ENCODE data around the gene HASPIN. TPM values are rescaled to one million over a fixed set of nuclear protein-coding genes. Genes with fewer than 3 reads are reported as not detected.
A peak's percentile ranks its signal among the peaks of the same experiment; 100 is the strongest.

HASPIN gene
- total and polyA plus RNA-seq, 9 of the 15 experiments (the other 6 are each of a cell fraction or from before 2014, with no cell fraction given) = 0.81 to 13.5 (median 9.9) TPM

DNA sequence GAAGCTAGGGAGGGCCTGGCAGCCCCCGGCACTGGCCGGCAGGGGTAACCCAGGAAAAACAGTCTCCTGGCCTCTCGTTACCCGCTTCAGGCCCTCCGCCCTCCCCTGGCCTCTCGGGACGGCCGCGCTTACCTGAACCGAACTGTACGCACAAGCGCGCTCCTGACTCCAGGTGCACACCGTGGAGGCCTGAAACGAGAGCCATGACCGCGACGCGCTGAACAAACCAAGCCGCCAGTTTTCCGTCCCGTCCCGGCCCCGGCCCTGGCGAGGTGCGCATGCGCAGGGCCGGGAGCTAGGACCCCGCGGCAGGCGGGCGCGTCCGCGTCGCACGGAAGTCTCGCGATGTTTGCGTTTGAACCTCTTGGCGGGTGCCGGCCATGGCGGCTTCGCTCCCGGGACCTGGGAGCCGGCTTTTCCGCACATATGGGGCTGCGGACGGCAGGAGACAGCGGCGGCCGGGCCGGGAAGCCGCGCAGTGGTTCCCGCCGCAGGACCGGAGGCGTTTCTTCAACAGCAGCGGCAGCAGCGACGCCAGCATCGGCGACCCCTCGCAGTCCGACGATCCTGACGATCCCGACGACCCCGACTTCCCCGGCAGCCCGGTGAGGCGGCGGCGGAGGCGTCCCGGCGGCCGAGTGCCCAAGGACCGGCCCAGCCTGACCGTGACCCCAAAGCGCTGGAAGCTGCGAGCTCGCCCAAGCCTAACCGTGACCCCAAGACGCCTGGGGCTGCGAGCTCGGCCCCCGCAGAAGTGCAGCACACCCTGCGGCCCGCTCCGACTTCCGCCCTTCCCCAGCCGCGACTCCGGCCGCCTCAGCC lies at the start of gene HASPIN (continued):
- TF ChIP-seq, protein P1, sequence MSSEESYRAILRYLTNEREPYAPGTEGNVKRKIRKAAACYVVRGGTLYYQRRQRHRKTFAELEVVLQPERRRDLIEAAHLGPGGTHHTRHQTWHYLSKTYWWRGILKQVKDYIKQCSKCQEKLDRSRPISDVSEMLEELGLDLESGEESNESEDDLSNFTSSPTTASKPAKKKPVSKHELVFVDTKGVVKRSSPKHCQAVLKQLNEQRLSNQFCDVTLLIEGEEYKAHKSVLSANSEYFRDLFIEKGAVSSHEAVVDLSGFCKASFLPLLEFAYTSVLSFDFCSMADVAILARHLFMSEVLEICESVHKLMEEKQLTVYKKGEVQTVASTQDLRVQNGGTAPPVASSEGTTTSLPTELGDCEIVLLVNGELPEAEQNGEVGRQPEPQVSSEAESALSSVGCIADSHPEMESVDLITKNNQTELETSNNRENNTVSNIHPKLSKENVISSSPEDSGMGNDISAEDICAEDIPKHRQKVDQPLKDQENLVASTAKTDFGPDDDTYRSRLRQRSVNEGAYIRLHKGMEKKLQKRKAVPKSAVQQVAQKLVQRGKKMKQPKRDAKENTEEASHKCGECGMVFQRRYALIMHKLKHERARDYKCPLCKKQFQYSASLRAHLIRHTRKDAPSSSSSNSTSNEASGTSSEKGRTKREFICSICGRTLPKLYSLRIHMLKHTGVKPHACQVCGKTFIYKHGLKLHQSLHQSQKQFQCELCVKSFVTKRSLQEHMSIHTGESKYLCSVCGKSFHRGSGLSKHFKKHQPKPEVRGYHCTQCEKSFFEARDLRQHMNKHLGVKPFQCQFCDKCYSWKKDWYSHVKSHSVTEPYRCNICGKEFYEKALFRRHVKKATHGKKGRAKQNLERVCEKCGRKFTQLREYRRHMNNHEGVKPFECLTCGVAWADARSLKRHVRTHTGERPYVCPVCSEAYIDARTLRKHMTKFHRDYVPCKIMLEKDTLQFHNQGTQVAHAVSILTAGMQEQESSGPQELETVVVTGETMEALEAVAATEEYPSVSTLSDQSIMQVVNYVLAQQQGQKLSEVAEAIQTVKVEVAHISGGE (CRISPR knock-in tag; IDR thresholded peaks at IDR 0.05) = peak in 1 of 3 experiments; percentile 51; a peak in 1 of 6 replicates
- peak; percentile 27; the same call in 1 of the 2 replicates for TF ChIP-seq KAT7 (CRISPR knock-in tag; IDR thresholded peaks at IDR 0.05; ENCODE audit: borderline replicate concordance)
- no peak for TF ChIP-seq ETS2 (tag; IDR thresholded peaks at IDR 0.05; ENCODE audit: borderline replicate concordance, poor library complexity, severe bottlenecking)
- TF ChIP-seq CXXC5 (CRISPR knock-in tag; IDR thresholded peaks at IDR 0.05) = peak; percentile 95
- peak; percentile 84; the same call in 1 of the 2 replicates for TF ChIP-seq ZHX1 (conservative IDR thresholded peaks at IDR 0.05; ENCODE audit: low read length)
- peak; percentile 55 for TF ChIP-seq POLR2AphosphoS5 (IDR thresholded peaks at IDR 0.05; ENCODE audit: control insufficient read depth, insufficient read depth, low read depth, low read length)
- TF ChIP-seq C11orf30 (IDR thresholded peaks at IDR 0.05; ENCODE audit: low read depth) = peak; percentile 63
- TF ChIP-seq, protein P2, sequence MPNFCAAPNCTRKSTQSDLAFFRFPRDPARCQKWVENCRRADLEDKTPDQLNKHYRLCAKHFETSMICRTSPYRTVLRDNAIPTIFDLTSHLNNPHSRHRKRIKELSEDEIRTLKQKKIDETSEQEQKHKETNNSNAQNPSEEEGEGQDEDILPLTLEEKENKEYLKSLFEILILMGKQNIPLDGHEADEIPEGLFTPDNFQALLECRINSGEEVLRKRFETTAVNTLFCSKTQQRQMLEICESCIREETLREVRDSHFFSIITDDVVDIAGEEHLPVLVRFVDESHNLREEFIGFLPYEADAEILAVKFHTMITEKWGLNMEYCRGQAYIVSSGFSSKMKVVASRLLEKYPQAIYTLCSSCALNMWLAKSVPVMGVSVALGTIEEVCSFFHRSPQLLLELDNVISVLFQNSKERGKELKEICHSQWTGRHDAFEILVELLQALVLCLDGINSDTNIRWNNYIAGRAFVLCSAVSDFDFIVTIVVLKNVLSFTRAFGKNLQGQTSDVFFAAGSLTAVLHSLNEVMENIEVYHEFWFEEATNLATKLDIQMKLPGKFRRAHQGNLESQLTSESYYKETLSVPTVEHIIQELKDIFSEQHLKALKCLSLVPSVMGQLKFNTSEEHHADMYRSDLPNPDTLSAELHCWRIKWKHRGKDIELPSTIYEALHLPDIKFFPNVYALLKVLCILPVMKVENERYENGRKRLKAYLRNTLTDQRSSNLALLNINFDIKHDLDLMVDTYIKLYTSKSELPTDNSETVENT (CRISPR knock-in tag; IDR thresholded peaks at IDR 0.05) = peak; percentile 73; the same call in 1 of the 2 replicates
- TF ChIP-seq NEUROD1 (IDR thresholded peaks at IDR 0.05; ENCODE audit: borderline replicate concordance, low read depth, low read length, partially characterized antibody) = peak; percentile 97
- TF ChIP-seq NONO (IDR thresholded peaks at IDR 0.05; ENCODE audit: low read depth in 2 of 2, low read length in 1 of 2) = peak in 1 of 2 experiments; percentile 50; a peak in 1 of 4 replicates
- no peak for TF ChIP-seq SMC3 (conservative IDR thresholded peaks at IDR 0.05; ENCODE audit: insufficient read depth, low read depth, low read length)
- TF ChIP-seq CHD2 (IDR thresholded peaks at IDR 0.05; ENCODE audit: low read depth, low read length) = peak; percentile 96
- TF ChIP-seq RBFOX2 (IDR thresholded peaks at IDR 0.05; ENCODE audit: low read depth, low read length) = peak; percentile 93
- peak; percentile 55; the same call in 1 of the 2 replicates for TF ChIP-seq GABPA (tag; conservative IDR thresholded peaks at IDR 0.05; ENCODE audit: low read depth)
- TF ChIP-seq YY1 (IDR thresholded peaks at IDR 0.05; ENCODE audit: borderline replicate concordance in 1 of 3, control insufficient read depth in 1 of 3, extremely low read depth in 1 of 3, insufficient read depth in 3 of 3, insufficient read length in 1 of 3, insufficient replicate concordance in 2 of 3, low read depth in 1 of 3, low read length in 2 of 3) = peak; percentile 52 to 93 (median 89)
